ENCODE results near the gene HSPA6.

HSPA6 gene

GRCh38 chr1:161502641-161503393 lies 21.5 kb upstream of the HSPA6 start:
- TF ChIP-seq TEAD4 (IDR thresholded peaks at IDR 0.05) = no peak
- no peak for TF ChIP-seq ZBTB7A (IDR thresholded peaks at IDR 0.05; ENCODE audit: low read depth)
- no peak for TF ChIP-seq TCF12 (IDR thresholded peaks at IDR 0.05; ENCODE audit: low read depth)
- no peak for TF ChIP-seq YY1 (IDR thresholded peaks at IDR 0.05; ENCODE audit: low read depth)
- no peak for TF ChIP-seq RAD21 (IDR thresholded peaks at IDR 0.05; ENCODE audit: low read depth)
- no peak for TF ChIP-seq EP300 (IDR thresholded peaks at IDR 0.05; ENCODE audit: borderline replicate concordance)
- no peak for TF ChIP-seq TAF1 (IDR thresholded peaks at IDR 0.05; ENCODE audit: low read depth)
- no peak for TF ChIP-seq FOXM1 (IDR thresholded peaks at IDR 0.05; ENCODE audit: borderline replicate concordance, low read depth)
- no peak for TF ChIP-seq CEBPB (IDR thresholded peaks at IDR 0.05)
- TF ChIP-seq REST (IDR thresholded peaks at IDR 0.05; ENCODE audit: low read depth) = no peak
- TF ChIP-seq USF1 (IDR thresholded peaks at IDR 0.05) = no peak
- no peak for TF ChIP-seq MAX (IDR thresholded peaks at IDR 0.05)
- TF ChIP-seq CREB1 (IDR thresholded peaks at IDR 0.05; ENCODE audit: low read depth) = no peak
- no peak for TF ChIP-seq NFIC (IDR thresholded peaks at IDR 0.05)
- TF ChIP-seq EGR1 (IDR thresholded peaks at IDR 0.05) = no peak

- no peak for TF ChIP-seq EP300 (IDR thresholded peaks at IDR 0.05; ENCODE audit: borderline replicate concordance)
- no peak for TF ChIP-seq MAX (IDR thresholded peaks at IDR 0.05)
- TF ChIP-seq RAD21 (IDR thresholded peaks at IDR 0.05; ENCODE audit: low read depth) = no peak
- no peak for TF ChIP-seq ZBTB7A (IDR thresholded peaks at IDR 0.05; ENCODE audit: low read depth)
- no peak for TF ChIP-seq TCF12 (IDR thresholded peaks at IDR 0.05; ENCODE audit: low read depth)
- no peak for TF ChIP-seq TEAD4 (IDR thresholded peaks at IDR 0.05)
- TF ChIP-seq NFIC (IDR thresholded peaks at IDR 0.05) = no peak
- TF ChIP-seq EGR1 (IDR thresholded peaks at IDR 0.05) = no peak
- no peak for TF ChIP-seq REST (IDR thresholded peaks at IDR 0.05; ENCODE audit: low read depth)
- no peak for TF ChIP-seq CEBPB (IDR thresholded peaks at IDR 0.05)
- TF ChIP-seq USF1 (IDR thresholded peaks at IDR 0.05) = no peak
- TF ChIP-seq TAF1 (IDR thresholded peaks at IDR 0.05; ENCODE audit: low read depth) = no peak
- TF ChIP-seq CREB1 (IDR thresholded peaks at IDR 0.05; ENCODE audit: low read depth) = no peak
- TF ChIP-seq YY1 (IDR thresholded peaks at IDR 0.05; ENCODE audit: low read depth) = no peak
- no peak for TF ChIP-seq FOXM1 (IDR thresholded peaks at IDR 0.05; ENCODE audit: borderline replicate concordance, low read depth)
These were observed 21.0 kb upstream of the HSPA6 start for GRCh38 chr1:161503394-161503748.

- TF ChIP-seq EGR1 (IDR thresholded peaks at IDR 0.05) = no peak
- no peak for TF ChIP-seq EP300 (IDR thresholded peaks at IDR 0.05; ENCODE audit: borderline replicate concordance)
- TF ChIP-seq RAD21 (IDR thresholded peaks at IDR 0.05; ENCODE audit: low read depth) = no peak
- no peak for TF ChIP-seq ZBTB7A (IDR thresholded peaks at IDR 0.05; ENCODE audit: low read depth)
- TF ChIP-seq REST (IDR thresholded peaks at IDR 0.05; ENCODE audit: low read depth) = no peak
These were observed 18.7 kb upstream of the HSPA6 start for GRCh38 chr1:161505686-161506085.
